A673 (cell line): ENCODE measurements around the gene NCKAP1.

Experiments
- CTCF ChIP-seq: fragments of 300-800, 200-600 bp; sonication (generic); conservative IDR thresholded peaks from 2 replicates; pipeline ENCODE4 v1.5.1; 2017; ENCODE audit warnings: low read depth, mild to moderate bottlenecking, antibody characterized with exemption, low read length, moderate library complexity, mixed read lengths
- EZH2 ChIP-seq: fragments of 200-600 bp; sonication (generic); IDR thresholded peaks from 2 replicates; pipeline ENCODE4 v1.6.1; 2017; ENCODE audit warnings: borderline replicate concordance, low read depth, mild to moderate bottlenecking, mixed read lengths, antibody characterized with exemption, low read length; ENCODE audit not compliant: poor library complexity, severe bottlenecking

GRCh38 chr2:182913064-182913463, 125.2 kb downstream of the NCKAP1 start:
- TF ChIP-seq CTCF (no peak), EZH2 (no peak)
